HG03280 (cell line): ENCODE measurements around the gene CDH13.

Experiments used
- ATAC-seq: cut with Tn5 transposase; IDR thresholded peaks from one replicate; pipeline ENCODE4 v1.9.1; 2021; ENCODE audit warnings: mild to moderate bottlenecking, moderate library complexity; ENCODE audit not compliant: unreplicated experiment

CDH13 gene

GRCh38 chr16:83095941-83096692, 469.3 kb downstream of the CDH13 start:
- ATAC-seq = no peak

GRCh38 chr16:83098536-83098935, 471.8 kb downstream of the CDH13 start:
- ATAC-seq = no peak

- no peak for ATAC-seq
Measured at GRCh38 chr16:83100679-83101078, 473.9 kb downstream of the CDH13 start.

- ATAC-seq = no peak
Measured at GRCh38 chr16:83102336-83102735, 475.6 kb downstream of the CDH13 start.

- ATAC-seq = no peak
Measured at GRCh38 chr16:83105279-83106077, 478.7 kb downstream of the CDH13 start.

GRCh38 chr16:83109490-83110125, 482.8 kb downstream of the CDH13 start:
- ATAC-seq = no peak

- no peak for ATAC-seq
Measured at GRCh38 chr16:83110269-83110668, 483.5 kb downstream of the CDH13 start.

- no peak for ATAC-seq
Measured at GRCh38 chr16:83113317-83113716, 486.5 kb downstream of the CDH13 start.

GRCh38 chr16:83113811-83114210, 487.0 kb downstream of the CDH13 start:
- no peak for ATAC-seq

GRCh38 chr16:83115491-83116232, 488.9 kb downstream of the CDH13 start:
- ATAC-seq = no peak

- no peak for ATAC-seq
Measured at GRCh38 chr16:83116274-83116892, 489.6 kb downstream of the CDH13 start.

GRCh38 chr16:83117810-83118209, 491.0 kb downstream of the CDH13 start:
- ATAC-seq = no peak

GRCh38 chr16:83118365-83118764, 491.6 kb downstream of the CDH13 start:
- no peak for ATAC-seq

GRCh38 chr16:83125999-83126568, 499.3 kb downstream of the CDH13 start:
- no peak for ATAC-seq

GRCh38 chr16:83128041-83128440, 501.3 kb downstream of the CDH13 start:
- no peak for ATAC-seq

- ATAC-seq = no peak
Measured at GRCh38 chr16:83130039-83130438, 503.3 kb downstream of the CDH13 start.

- ATAC-seq = no peak
Measured at GRCh38 chr16:83134638-83135037, 507.9 kb downstream of the CDH13 start.

GRCh38 chr16:83136419-83136818, 509.6 kb downstream of the CDH13 start:
- ATAC-seq = no peak

- no peak for ATAC-seq
Measured at GRCh38 chr16:83136924-83137323, 510.2 kb downstream of the CDH13 start.

GRCh38 chr16:83137326-83137781, 510.6 kb downstream of the CDH13 start:
- ATAC-seq = no peak
